Ramos (cell line): ENCODE measurements around the gene PRSS3.
"Not testable (repeated sequence)": the region's sequence is repeated elsewhere in the genome, so short reads cannot be mapped to it uniquely, and the experiment has no call there.

Experiments
- in situ Hi-C: fragments of 300-500 bp; cut with MboI; formaldehyde crosslinking; loops from one replicate; pipeline ENCODE4 v1.14.3; 2022; ENCODE audit warnings: low sequenced_read_pairs; ENCODE audit not compliant: unreplicated experiment

The PRSS3 gene

DNA sequence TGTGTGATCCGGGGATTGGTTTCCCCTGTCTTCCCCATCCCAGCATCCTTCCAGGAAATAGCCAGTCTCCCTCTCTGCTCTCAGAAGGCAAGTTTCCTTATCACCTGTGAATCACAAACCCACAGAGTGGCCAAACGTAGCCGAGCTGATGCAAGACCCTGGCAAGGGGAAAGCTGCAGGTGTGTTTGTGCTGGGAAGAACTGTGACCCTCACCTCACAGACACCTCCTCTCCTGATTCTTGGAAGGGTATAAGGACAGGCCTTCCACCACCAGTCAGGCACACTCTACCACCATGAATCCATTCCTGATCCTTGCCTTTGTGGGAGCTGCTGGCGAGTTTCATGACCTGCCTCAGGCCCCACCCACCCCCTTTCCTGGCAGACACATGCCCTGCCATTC is at the start of gene PRSS3:
PRSS3 (plus strand) TSS at position 281 of the 400 bp plus-strand sequence; CDS start at position 294, 13 bp downstream.
- in situ Hi-C loops = no loop called here

DNA sequence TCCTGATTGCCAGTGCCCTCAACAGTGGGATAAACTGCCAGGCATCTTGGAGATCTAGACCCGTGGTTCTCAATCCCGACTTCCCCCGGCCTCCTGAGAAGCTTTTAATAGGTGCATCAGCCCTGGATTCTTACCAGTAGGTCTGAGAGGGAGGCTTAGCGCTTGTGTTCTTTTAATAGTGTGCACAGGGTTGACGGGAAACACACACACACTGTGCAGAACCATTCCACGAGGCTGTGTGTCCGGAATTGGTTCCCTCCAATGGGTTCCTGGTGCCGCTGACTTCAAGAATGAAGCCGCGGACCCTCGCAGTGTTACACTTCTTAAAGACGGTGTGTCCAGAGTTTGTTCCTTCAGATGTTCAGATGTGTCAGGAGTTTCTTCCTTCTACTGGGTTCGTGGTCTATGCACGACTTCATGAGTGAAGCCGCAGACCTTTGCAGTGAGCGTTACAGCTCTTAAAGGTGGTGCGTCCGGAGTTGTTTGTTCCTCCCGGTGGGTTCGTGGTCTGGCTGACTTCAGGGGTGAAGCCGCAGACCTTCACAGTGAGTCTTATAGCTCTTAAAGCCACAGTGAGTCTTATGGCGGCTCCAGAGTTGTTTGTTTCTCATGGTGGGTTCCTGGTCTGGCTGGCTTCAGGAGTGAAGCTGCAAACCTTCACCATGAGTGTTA is 46.6 kb upstream of the PRSS3 start:
- in situ Hi-C loops = no loop called here

DNA sequence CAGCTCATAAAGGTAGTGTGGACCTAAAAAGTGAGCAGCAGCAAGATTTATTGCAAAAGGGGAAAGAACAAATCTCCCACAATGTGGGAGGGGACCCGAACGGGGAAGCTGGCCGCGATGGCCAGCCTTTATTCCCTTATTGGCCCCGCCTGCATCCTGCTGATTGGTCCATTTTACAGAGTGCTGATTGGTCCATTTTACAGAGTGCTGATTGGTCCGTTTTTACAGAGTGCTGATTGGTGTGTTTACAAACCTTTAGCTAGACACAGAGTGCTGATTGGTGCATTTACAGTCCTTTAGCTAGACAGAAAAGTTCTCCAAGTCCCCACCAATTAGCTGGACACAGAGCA is 46.1 kb upstream of the PRSS3 start:
- in situ Hi-C loops = not testable (repeated sequence)

DNA sequence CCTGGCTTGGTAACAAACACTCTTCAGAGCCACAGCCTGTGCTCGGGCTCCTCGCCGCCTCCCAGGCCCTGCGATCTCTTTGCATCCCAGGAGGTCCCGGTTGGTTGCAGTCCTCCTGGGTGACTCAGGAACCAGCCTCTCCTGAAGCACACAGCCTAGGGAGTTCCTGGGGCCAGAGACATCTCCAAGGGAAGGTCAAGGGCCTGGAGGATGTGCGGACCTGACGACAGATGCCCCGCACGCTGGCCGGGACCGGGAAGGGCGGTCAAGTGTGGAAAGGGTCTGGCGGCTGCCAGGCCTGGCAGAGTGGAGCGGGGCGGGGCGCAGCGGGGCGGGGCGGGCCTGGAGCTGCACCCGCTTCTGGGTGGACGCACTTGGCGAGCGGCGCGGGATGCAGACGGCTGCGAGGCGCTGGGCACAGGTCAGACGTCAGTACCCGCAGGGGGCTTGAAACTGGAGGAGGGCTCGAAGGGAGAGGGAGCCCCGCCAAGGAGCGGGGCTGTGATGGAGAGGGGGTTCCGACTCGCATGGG is 45.0 kb upstream of the PRSS3 start:
- in situ Hi-C loops = no loop called here

DNA sequence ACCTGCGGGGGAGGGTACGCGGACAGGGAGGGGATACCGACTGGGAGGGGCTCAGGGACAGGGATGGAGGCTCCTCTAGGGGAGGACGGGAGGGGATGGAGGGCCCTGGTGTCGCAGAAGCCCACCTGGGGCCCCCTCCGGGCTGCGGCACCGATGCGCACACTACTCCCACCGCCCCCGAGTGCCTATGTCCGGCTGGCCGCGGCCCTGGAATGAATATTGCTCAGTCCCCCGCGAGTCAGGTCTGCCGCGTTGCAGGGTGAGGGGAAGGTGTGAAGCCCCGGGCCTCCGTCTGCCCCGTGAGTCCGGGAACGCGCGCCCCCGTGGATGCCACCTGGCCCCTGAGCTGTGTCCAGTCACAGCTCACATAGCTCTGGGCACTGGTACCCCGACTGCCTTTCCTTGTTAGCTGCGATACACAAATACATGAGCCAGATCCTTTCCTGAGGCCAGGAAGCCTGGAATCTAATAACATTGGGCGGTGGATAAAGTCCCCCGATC is 44.5 kb upstream of the PRSS3 start:
- in situ Hi-C loops = no loop called here

DNA sequence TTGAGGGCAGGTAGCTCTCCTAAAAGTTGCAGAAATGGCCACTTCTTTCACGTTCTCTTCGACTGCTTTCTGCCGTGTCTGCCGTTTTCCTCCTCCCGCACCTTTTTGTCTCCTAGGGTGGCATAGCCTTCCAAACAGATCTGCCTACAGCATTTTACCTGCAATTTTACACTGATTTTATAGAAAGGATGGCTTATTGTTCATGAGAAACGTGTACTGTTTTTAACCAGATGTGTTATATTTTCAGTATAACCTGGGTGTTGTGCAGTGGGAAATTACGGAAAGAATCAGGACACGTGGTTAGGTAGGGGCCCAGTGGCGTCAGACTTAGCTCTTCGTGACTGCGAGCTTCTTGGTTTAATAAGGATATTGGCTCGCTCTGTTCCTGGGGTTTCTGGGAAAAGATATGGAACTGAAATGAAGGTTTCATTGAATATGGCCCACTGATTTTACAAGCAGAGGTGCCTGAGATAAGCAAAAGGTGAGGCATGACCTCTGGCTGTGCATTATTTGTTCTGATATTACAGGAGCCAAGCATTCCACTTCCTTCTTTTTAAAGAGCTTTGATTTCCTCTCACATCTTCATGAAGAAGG is 43.7 kb upstream of the PRSS3 start:
- in situ Hi-C loops = no loop called here

DNA sequence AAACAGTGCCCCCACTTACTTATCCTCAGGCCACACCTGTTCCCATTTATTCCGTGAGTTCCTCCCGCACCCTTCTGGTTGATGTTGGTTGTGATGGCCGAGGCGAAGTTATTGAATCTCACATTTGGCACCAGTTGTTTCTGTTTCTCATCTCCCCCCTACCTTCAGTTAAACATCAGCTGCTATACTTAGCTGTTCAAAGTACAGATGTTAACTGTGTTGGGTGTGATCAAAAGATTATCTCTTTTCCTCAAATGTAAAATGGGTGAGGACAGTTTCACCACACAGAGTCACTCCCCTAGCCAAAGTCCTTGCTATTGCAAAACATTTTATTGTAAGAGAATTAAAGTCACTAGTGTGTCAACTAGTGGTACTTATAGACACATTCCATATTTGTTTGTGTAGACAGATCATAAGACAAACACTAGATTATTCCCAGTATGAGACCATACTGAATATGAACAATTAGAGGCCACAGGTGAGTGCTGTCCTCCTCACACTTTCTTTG is 43.2 kb upstream of the PRSS3 start:
- in situ Hi-C loops = no loop called here

DNA sequence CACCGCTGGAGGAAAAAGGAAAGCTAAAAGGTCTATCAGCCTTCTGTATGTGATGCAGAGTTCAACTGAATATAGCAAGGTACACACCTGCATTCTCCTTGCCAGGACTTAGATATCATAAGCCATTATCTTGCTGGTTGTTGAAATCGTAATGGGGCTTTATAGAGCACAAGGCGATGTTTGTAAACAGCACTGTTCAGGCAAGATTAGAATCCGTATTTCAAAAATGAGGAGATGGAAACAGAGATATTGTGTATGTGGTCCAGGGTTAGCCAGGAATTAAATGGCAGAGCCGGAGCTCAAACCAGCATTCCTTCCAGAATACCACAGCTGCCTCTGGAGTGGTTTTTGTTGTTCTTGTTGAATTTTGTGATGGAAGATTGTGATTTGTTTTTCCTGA is 42.6 kb upstream of the PRSS3 start:
- in situ Hi-C loops = not testable (repeated sequence)

DNA sequence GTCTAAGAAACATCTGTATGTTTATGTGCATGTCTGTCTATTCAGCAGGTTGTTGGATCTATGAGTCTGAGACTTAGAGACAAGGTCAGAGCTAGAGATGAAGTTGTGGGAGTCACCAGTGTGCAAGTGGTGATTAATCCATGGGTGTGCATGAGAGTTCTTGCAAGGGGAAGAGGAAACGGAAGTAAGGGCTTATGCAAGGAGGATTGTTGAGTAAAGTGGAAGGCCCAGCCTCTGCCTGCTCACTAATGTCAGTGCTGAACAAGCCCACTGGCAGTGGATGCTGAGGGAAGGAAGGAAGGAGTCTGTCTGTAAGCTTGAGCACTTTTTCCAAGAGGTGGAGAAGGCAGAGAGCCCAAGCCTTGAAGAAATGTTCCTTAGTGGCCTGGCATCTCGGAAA is 35.7 kb upstream of the PRSS3 start:
- in situ Hi-C loops = not testable (repeated sequence)

DNA sequence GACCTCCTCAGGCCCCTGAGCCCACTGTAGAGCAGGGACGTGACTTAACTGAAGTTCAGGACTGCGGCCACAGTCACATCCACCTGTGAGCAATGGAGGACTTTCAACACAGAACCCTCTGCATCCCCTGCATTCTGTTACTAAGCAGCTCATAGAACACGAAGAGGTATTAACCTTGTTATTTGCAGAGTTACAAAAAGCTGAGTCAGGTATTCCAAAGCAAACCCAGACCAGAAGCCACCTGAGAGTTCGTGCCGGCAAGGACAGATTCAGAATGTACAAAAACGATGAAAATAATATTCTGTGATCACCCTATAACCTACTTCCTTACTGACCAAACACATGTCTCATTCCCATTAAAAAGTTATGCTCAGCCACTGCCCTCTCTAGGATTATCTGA is 33.0 kb upstream of the PRSS3 start:
- in situ Hi-C loops = no loop called here

DNA sequence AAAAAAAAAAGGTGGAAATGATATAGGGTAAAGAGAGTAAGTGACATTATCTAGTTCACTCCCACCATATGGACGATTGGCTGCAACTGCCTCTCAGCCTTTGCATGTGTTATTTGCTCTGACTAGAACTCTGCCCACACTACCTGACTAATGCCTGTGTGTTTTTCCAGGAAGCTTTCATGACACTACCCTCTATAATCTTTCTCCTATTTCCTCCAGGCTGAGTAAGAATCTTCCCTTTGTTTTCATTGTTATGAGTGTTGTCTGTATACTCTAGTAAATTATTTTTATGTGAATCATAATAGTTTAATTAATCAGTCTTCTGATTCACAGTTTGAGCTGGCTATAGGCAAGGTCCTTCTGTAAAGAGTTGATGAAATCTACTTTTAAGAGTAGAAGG is 31.7 kb upstream of the PRSS3 start:
- in situ Hi-C loops = not testable (repeated sequence)

DNA sequence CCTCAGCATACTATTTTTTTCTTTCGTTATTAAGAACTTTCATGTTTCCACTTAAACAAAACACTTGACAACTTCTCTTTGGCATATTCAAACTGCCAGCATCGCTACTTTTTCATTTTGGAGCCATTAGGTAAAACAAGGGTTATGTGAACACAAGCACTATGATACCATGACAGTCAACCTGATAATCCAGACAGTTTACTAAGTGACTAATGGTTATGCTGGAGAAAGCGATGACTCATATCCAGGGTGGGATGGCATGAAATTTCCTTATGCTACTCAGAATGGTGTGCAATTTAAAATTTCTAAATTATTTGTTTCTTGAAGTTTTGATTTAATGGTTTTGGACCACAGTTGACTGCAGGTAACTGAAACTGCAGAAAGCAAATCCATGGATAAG is 29.9 kb upstream of the PRSS3 start:
- in situ Hi-C loops = no loop called here

DNA sequence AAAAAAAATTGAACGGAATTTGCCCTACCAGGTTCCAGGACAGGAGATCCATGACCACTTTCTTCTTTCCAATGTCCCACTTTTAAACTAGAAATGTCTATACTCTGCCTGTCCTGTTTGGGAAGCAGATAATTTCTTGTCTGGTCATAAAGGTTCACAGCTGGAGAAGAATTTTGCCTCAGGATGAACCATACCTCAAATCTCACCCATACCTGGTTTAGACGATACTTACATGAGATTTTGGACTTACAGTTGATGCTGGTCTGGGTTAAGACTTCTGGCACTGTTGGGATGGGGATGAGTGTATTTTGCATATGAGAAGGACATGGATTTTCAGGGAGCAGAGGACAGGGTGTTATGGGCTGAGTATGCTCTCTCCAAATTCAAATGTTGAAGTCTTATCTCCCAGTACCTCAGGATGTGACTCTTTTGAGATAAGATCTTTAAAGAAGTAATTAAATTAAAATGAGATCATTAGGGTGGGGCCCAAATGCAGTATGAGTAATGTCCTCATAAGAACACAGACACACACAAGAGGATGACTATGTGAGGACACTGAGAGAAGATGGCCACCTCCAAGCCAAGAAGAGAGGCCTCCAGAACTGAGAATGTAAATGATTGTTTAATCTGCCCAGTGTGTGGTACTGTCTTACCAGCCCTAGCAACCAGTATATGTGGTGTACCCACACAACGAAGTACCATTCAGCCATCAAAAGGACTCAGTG is 25.0 kb upstream of the PRSS3 start:
- in situ Hi-C loops = not testable (repeated sequence)

DNA sequence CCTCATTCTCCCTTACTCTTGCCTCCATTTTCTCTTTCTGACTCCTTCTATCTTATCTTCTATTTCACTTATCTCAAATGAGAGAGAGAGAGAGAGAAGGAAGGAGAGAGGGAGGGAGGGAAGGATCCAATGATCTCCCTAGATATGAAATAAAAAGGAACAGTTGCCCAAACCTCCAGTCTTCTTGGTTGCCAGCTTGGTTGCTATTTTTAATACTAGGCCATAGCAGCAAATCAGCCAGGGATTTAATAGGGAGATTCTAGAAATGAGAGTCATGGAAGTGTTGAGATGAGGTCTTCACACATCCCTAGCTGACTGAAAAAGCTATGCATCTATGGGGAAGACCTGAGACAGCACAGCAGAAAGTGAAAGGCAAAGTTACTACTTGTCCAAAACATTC is 22.2 kb upstream of the PRSS3 start:
- in situ Hi-C loops = not testable (repeated sequence)

DNA sequence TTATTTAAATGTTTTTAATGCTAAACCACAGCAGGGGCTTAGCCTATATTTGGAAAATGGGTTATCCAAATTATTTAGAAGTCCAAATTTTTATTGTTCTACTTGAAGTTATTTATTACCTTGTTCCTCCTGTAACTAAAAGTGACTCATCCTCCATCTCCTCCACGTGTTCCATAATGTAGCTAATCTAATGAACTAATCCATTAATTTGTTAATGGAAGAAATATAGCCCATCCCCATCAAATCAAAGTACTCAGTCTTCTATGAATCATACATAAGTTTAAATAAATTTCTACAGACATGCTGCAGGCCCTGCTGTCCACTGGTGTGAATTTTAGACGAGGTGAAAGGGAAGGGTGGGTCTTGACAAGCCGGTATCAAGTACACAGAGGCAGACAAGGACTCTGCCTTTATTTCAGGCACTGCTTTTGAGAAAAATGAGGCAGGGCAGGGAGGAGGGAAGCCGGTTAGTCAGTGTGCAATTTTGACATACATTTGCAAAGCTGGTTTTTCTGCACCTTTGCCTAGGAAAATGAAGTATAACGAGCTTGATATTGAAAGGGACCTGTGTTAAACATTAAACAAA is 21.2 kb upstream of the PRSS3 start:
- in situ Hi-C loops = not testable (repeated sequence)

DNA sequence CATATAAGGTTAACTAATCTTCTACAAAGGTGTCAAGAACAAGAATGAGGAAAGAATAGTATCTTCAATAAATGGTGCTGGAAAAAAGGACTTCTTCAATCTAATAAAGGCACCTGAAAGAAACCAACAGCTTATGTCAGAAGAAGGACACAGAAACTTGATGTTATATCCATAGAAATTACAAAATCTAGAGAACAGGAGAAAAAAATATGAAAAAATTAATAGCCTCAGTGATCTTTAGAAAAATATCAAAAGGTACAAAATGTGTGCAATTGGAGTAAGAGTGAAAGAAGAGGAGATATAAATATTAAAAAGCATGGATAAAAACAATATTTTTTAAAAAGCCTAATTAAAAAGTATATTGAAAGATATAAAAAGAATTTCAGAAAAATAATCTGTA is 18.8 kb upstream of the PRSS3 start:
- in situ Hi-C loops = no loop called here

DNA sequence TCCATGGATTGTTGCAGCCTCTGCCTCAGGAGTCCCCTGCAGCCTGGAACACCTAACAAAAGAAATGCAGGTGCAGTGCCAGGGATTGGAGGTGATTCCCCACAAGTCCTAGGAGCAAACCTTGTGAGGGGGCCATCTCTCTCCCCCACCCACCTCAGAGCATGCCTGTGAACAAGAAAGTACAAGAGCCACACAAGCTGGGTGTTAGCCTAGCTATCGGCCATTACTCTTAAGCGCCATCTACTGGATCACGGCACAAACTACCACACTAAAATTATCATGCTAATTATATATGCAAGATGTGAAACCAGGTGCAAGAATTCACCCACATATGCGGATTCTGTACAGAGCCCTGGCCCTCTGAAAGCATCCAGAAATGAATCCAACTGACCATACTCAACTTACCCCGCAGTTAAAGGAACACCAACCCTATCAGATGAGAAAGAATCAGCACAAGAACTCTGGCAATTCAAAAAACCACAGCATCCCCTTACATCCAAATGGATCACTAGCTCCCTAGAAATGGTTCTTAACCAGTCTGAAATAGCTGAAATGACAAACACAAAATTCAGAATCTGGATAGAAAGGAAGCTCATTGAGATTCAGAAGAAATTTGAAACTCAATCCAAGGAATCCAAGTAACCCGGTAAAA is 16.5 kb upstream of the PRSS3 start:
- in situ Hi-C loops = no loop called here

DNA sequence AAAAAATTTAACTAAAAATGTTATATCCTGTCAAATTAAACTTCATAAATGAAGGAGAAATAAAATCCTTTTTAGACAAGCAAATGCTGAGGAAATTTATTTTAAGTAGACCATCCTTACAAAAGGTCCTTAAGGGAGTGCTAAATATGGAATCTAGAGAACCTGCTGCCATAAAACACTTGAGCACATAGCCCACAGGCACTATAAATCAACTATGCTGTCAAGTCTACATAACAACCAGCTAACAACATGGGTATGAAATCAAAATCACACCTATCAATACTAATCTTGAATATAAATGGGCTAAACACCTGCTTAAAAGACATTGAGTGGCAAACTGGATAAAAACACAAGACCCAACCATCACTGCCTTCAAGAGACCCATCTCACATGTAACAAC is 15.1 kb upstream of the PRSS3 start:
- in situ Hi-C loops = no loop called here

DNA sequence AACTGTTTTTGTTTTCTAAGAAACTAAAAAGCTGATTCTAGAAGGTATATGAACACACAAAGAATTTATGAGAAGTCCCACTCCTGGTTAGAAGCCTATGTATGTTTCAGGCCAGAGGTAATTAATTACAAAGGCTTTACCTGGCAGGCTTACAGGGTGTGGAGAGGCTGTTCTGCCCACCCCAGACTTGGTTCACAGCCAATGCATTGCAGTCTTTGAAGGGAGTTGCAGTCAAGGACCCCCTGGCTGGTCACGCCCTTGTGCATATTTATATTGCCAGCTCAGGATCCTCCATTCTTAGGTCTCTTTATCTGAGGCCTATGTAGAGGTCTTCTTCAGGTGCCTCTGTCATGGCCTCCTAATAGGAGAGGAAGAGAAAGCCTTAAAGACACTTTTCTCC is 13.6 kb upstream of the PRSS3 start:
- in situ Hi-C loops = no loop called here
